ENCODE data around the gene PYGO2.

The PYGO2 gene

GRCh38 chr1:155002464-155003226, 41.1 kb upstream of the PYGO2 start, which contains the start of gene ZBTB7B:
Gene ZBTB7B (plus strand): TSS chr1:155002802. CDS start chr1:155014661, 11,859 bp downstream.
- TF ChIP-seq CTCF (IDR thresholded peaks at IDR 0.05; ENCODE audit: low read depth, low read length): no peak
- peak within 1 kb of the TSS; percentile 87 for H3K4me3 ChIP-seq (ENCODE audit: low read depth, low read length)

- peak; percentile 41 for TF ChIP-seq CTCF (IDR thresholded peaks at IDR 0.05; ENCODE audit: low read depth, low read length)
- H3K4me3 ChIP-seq (ENCODE audit: low read depth, low read length): peak overlapping the region; percentile 81
Observed at GRCh38 chr1:155001675-155002463, 40.3 kb upstream of the PYGO2 start.

GRCh38 chr1:155001425-155001674, 39.8 kb upstream of the PYGO2 start:
- TF ChIP-seq CTCF (IDR thresholded peaks at IDR 0.05; ENCODE audit: low read depth, low read length): no peak
- H3K4me3 ChIP-seq (ENCODE audit: low read depth, low read length): peak overlapping the region; percentile 81

DNA sequence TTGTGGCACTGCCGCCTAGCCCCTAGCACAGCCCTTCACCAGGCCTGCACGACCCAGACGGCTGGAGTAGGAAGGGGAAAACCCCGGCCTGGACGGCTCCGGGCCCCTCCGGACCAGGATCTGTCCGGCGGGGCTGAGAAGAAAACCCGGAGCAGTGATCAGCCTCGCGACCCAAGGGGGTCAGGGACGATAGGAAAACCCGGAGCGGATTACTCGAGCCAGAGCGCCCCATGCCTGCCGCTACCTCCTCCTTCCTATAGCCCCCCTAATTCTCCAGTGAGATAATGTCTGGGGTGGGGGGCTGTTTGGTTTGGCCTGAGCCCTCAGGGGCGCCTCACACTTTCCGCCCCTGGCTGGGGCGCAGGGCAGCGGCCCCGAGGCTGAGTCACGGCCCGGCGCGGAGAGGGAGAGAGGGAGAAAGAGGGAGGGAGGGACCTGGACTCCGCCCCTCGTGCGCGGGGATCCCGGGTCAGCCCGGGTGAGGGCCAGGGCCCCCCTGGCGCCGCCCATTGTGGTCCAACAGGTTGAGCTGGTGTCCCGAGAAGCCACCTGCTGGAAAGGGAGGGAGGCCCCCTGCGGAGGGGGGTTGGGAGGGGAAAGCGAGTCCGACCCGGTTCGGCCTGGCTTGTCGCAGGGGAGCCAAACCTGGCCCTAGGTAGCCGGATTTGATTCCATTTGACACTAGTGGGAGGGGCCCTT, 39.3 kb upstream of the PYGO2 start:
- no peak for TF ChIP-seq CTCF (IDR thresholded peaks at IDR 0.05; ENCODE audit: low read depth, low read length)
- H3K4me3 ChIP-seq (ENCODE audit: low read depth, low read length): peak overlapping the region; percentile 81

DNA sequence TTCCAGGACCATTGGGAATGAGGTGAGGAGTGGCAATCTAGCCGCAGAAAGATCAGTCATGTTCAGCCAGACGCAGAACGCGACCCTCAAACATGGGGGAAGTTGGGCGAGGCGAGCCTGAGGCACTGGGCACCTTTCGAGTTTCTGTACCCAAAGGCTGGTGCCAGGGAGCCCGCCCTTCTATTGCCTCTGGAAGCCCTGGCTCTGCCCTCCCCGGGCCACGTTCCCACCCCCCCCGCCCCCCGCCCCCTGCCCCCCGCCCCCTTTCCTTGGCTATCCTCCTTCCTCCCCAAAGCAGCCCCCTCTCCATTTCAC, 38.8 kb upstream of the PYGO2 start:
- peak overlapping the region; percentile 81 for H3K4me3 ChIP-seq (ENCODE audit: low read depth, low read length)
- no peak for TF ChIP-seq CTCF (IDR thresholded peaks at IDR 0.05; ENCODE audit: low read depth, low read length)

- H3K4me3 ChIP-seq (ENCODE audit: low read depth, low read length): peak overlapping the region; percentile 81
- no peak for TF ChIP-seq CTCF (IDR thresholded peaks at IDR 0.05; ENCODE audit: low read depth, low read length)
Observed at GRCh38 chr1:154999571-155000410, 38.2 kb upstream of the PYGO2 start.

Measured in WI38 (cell line).